Stimulated activated CD4-positive, alpha-beta T cell treated with anti-CD3 and anti-CD28 coated beads, Interleukin-1b, Interleukin-23, amount 100 ng/mL, for 24 hours (primary cell): ENCODE measurements around the gene MRPS12.

Experiments
- DNase-seq, 4 experiments: peaks; one replicate each; pipeline ENCODE4 v3.0.0-alpha.2; 2020; ENCODE audit warnings: low read depth in 4 of 4, low spot score in 1 of 4

Gene MRPS12

DNA sequence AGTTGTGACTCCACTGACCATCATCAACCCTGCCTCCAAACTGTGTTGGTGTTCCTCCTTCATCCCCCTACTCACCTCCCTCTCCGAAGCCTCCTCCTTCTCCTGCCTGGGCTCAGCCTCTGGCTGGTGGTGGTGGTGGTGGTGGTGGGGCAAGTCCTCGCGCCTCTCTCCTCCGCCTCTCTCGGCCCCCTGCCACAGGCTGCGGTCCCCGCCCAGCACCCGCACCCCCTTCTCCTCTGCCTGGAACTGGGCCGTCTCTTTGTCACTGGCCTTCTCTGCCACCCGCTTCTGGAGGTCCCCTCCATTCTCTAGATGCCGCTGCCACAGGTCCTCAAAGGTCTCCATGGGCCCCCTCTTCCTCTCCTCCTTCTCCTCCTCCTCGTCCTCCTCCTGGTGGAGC is 20.3 kb upstream of the MRPS12 start:
- DNase-seq: no peak

DNA sequence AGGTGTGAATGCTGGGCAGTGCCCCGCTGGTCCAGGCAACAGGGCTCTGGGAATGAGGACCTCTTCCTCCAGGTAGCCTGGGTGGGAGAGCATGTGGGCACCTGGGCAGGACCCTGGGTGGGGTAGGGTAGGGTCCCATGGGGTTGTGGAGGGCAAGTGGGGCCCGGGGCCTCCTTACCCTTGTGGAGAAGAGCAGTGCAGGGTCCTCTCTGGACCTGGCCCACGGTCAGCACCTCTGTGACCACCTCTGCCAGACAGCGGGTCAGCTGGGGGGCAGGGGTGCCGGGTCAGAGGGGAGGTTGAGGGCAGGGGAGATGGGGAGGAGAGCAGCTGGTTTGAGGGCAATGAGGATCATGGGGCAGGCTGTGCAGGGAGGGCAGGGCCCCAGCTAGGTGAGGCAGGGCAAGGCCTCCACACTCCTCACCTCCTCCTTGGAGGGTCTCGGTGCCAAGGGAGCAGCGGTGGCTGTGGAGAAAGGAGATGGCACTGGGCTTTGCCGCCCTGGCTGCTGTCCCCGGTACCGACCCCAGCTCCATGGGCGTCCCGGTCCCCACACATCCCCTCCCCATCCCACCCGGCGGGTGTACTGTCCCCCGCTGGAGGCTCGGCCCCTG is 19.2 kb upstream of the MRPS12 start:
- DNase-seq: no peak

DNA sequence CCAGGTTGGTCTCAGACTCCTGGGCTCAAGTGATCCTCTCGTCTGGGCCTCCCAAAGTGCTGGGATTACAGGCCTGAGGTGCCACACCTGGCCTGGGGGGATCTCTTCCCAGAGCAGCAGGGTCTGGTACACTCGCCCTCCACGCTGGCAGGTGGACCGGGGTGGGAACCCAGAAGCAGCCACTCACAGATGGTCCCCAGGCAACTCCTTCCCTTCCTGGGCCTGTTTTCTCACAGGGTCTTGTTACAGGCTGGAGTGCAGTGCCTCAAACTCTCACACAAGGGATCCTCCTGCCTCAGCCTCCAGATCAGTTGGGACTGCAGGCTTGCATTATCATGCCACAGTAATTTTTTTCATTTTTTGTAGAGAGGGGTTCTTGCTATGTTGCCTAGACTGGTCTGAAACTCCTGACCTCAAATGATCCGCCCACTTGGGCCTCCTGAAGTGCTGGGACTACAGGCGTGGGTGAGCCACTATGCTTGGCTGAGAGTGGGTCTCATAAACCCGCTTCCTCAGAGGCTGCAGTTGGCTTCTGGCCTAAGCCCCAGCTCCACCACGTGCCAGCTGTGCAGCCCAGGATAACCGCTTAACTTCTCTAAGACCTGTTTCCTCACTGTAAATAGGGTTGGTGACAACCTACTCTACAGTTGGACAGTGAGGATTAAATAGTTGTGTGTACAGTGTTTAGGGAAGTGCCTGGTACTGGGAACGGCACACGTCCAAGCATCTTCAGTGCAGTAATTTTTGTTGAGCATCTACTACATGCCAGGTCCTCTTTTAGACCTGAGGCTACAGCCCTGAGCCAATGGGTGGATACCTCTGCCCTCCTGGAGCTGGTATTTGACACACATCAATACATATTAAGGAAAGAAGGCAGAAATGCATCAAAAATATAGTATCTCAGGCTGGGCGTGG is 17.9 kb upstream of the MRPS12 start:
- DNase-seq: no peak

DNA sequence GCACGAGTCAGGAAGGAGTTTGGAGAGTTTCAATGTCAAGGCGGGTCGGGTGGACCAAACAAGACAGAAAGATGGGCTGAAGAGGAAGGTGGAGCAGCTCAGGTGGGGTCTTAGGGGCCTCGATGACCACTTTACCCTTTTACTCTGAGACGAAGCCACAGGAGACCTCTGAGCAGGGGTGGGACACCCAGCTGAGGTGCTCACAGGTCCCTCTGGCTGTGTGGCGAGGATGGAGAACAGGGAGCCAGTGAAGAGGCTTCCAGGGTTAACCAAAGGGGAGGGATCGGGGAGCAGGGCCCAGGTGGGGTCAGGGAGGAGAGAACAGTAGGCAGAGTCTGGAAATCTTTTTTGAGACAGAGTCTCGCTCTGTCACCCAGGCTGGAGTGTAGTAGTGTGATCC is 16.8 kb upstream of the MRPS12 start:
- no peak for DNase-seq

DNA sequence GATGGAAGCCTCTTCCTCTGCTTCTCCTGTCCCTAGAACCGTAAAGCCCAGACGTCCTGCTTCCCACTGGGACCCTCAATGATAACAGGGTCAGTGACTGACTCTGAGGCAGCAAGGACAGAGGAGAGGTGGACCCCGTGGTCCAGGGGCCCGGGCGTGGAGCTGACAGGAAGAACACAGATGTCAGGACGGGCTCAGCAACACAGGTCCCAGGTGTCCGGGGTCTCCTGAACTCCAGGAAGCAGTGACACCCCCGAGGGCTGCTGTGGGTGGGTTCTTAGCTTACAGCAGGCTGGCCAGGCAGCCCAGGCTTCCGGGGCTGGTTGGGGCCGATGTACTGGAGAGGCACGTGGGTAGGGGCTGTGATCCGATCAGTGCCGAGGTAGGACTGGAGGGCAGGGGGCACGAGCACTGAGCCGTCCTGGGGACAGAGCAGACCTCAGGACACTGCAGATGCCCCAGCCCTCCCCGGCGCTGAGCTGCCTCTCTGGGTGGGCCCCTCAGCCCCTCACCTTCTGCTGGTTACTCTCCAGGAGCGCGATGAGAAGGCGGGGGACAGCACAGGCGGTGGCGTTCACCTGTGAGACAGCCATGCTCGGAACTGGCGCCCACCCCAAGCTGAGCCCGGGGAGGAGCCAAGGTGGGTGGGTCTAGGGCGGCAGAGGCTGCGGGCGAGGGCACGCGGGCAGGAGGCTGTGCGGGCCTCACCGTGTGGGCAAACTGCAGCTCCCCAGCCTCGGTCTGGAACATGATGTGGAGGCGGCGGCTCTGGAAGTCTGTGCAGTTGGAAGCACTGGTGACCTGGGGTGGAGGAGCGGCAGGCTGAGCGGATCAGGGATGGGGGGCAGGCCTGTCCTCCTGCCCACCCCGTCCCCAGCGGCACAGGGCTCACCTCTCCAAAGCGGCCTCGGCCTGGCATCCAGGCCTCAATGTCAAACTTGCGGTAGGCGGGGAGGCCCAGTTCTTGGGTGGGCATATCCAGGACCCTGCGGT is 15.1 kb upstream of the MRPS12 start:
- DNase-seq: no peak

DNA sequence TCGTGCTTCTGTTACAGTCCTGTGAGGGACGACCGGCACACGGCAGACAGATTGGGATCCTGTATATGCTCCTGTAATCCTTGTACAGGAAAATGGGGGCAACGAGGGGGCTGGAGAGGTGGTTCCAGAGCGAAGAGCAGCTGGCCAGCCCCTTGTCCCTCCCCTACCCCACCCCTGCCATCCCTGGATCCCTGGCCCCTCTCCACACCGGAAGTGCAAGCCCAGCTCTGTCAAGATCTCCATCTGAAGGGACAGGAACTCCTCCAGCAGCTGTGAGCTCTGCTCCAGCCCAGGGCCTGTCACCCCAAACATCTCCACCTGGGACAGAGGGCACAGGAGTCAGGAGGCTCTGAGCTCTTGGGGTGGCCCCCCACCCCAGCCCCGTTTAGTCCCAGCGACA is 13.2 kb upstream of the MRPS12 start:
- DNase-seq: no peak

DNA sequence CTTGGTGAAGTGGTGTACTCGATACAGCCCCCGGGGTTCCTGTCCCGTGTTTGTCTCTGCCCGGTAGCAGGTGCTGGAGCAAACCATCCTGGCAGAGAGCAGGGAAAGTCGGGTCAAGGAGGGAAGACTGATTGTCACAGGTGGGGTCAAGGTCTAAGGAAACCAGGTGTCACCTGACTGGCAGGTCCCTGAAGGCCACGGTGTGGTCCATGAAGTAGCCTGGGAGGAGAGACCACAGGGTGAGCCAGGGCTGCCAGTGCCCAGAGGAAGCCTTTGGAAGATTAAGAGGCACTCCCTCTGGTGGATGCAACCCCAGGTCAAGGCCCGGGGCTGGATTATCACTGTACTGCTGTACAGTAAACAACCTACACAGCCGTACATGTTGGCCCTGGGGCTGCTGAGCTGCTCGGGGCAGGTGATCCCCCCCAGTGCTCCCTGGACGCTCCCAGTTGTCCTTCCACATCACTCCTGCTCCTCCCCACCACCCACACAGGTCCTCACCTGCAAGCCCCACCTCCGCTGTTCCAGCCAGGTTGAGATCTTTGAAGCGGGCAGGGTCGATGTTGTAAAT is 12.7 kb upstream of the MRPS12 start:
- no peak for DNase-seq

DNA sequence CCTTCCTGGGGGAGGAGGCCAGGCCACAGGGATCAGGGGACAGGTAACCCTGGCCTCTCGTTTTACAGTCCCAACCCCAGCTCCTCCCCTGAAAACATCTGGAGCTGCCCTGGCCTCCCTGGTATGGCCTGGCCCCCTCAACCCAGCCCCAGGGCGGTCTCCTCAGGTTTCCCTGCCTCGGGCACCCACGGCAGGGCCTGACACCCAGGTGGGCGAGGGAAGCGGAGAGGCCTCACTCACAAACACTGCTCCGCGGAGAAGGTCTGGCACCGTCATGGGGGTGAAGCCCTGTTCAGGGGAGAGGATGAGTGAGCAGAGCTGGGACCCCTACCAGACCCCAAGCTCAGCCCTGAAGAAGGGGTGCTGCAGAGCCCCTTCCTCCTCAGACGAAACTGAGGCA is 12.2 kb upstream of the MRPS12 start:
- DNase-seq: no peak

DNA sequence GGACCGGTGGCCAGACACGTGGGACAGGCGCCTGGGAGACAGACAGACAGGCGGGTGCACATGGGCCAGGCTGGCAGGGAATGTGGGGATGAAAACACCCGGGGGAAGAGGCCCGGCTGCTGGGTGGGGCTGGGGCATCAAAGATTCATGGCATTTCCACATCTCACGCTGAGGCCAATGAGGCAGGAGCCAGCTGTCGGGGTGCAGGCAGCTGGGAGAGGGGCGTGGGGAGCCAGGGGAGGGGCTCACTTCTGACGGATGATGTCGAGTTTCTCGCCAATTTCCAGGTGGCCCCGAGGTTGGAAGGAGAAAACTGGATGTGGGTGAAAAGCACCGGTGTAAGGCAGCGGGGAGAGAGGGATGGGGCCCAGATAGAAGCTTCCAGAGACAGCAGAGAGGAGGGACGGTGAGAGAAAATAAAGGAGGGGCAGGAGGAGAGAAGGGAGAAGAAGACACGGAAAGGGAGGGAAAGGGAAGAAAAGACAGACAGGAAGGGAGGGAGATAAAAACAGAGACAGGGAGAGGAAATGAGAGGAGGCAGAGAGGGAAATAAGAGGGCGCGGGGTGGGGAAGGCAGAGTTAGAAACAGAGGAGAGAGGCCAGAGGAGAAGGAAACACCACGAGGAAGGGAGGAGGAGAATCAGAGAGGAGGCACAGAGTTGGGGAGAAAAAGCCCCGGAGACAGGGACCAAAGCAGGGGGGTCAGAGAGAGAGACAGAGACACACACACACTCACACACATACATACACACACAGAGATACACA is 10.7 kb upstream of the MRPS12 start:
- DNase-seq: no peak

DNA sequence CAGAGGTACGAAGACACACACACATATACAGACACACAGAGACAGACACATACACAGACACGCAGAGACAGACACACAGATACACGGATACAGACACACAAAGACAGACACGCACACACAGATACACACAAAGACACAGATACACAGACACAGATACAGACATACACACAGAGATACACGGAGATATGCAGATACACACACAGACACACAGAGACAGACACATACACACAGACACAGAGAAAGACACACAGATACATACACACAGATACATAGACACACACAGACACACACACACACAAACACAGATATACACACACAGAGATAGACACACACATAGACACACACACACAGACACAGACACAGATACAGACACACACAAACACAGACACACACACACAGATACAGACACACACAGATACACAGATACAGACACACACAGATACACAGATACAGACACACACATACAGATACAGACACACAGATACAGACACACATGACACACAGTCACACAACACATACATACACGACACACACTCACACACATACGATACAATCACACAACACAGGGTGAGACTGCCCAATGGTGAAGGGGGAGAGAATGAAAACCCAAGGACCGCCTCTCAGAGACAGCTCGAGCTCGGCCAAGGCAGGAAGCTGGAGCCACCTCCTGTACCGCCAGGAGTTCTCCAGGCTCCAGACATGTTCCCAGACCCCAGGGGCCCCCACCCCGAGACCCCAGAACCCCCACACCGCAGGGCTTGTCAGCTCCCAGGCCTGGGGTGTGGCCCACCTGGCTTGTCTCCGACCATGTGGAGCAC is 9.9 kb upstream of the MRPS12 start:
- no peak for DNase-seq

DNA sequence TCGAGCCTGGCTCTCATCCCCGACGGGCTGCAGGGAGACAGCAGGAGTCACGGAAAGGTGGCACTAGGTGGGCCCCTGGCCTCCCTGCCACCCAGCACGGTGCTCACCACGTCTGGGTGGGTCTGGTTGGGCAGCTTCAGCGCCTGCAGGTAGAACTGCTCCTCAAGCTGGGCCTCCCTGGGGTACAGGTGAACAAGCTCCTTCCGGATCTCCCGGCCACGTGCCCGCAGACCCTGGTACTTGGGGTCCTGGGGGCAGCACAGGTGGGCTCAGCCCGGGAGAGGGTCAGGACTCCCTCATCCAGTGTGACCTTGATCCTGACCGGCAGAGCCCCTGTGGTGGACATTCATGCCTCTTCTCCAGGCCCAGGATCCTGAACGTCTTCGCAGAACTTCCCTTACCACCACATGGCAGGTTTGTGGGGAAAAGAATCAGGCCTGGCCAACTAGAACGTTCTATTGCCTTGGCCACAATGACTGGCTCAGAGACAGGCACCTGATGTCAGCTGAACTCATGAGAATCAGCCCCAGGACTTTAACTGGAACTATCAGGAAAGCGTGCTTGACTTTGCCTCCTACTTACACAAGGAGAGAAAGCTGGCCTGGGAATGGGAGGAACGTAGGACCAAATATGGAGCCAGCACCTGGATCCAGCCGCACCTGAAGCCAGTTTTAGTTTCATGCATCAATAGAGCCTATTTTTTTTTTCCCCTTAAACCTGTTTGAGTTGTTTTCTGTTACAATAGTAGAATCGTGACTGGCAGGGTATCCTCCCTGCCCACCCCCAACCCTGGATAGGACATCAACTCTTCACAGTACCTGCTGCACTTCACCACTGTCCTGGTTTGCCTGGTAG is 9.1 kb upstream of the MRPS12 start:
- DNase-seq: no peak

DNA sequence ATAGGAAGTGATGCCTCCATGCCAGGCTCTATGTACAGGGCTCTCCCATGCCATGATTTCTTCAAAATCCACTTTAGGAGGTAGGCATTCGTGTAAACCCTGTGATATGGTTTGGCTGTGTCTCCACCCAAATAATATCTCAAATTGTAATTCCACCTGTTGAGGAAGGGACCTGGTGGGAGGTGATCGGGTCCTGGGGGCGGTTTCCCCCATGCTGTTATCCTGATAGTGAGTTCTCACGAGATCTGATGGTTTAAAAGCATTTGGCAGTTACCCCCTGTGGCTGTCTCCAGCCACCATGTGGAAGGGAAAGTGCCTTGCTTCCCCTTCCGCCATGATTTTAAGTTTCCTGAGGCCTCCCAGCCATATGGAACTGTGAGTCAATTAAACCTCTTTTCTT is 8.3 kb upstream of the MRPS12 start:
- no peak for DNase-seq

DNA sequence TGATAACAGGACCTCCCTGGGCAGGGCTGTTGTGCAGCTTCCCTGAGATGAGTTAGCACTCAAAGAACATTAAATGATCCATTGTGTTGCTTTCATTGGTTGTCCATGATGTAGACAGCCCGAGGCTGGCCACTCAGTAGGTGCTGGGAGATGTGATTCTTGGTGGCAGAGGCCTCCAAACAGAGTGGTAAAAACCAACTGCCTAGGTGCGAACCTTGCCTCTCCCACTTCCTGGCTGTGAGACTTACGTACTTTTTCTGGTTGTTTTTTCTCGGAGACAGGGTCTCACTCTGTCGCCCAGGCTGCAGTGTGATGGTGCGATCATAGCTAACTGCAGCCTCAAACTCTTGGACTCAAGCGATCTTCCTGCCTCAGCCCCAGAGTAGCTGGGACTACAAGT is 6.4 kb upstream of the MRPS12 start:
- DNase-seq: no peak

DNA sequence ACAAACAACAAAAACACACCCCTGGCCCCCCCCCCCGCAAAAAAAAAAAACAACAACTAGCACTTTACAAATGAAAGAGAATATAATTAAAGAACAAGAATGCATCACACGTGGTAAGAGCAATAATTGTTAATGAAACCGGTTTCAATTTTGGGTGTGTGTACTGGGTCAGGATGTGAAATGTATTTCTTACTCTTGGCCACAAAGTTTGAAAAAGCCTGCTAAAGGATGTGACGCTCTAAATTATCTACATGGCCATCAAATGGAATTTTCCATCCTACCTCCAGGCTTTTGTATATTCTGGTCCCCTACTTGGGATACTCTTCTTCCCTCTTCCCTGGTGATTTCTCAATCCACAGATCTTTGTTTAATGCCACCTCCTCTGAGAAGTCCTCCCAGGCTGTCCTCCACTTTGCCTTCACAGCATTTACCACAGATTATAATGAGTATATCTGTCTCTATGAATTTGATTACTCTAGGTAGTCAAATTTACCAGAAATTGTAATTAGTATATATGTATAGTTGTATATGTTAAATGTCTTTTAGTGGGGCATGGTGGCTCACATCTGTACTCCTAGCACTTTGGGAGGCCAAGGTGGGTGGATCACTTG is 2.2 kb upstream of the MRPS12 start:
- no peak for DNase-seq

DNA sequence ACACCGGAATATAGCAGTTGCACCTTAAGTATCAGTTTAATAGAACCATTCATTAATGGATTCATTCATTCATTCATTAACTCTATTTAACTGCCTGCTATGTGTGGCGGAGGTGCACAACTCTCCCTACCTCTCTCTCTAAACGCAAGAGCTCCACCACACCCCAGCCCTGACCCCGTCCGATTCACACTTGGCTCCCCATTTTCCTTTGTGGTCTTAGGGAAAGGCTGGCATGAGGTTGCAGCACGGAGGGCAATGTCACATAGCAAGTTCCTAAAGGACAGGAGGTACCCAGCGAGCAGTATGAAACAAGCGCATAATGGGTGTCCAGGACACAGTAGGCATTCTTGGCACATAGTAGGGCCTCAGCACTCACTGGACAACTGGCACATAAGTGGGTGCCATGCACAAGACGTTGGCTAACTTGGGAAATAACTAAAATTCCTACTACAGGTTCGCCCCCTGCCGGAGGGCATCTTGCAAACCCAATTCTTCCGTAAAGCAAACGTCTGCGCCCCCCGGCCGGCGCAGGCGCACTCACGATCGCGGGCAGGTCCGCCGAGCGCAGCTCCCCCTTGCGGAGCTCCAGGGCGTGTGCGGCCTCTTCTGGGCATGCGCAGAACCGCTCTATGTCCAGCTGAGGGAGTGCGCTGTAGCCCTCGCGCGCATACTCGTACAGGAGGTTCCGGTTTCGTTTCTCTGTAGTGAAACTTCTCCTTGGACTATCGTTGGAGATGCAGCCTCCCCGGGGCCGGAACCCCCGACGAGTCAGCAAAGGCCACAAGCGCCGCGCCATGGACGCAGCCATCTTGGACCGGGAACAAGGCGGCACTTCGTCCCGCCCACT is 592 bp upstream of the MRPS12 start, which contains the start of gene SARS2:
SARS2 (minus strand) TSS at position 835 of the 847 bp plus-strand sequence; CDS start at position 808, 27 bp downstream.
- peak; percentile 72 to 83 (median 82) for DNase-seq

DNA sequence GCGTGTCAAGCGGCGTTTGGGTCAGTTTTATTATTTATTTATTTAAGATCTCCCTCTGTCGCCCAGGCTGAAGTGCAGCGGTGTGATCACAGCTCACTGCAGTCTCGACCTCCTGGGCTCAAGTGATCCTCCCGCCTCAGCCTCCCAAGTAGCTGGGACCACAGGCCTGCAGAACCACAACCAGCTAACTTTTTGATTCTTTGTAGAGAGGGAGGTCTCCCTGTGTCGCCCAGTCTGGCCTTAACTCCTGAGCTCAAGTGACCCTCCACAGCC is 713 bp downstream of the MRPS12 start:
- DNase-seq: no peak

DNA sequence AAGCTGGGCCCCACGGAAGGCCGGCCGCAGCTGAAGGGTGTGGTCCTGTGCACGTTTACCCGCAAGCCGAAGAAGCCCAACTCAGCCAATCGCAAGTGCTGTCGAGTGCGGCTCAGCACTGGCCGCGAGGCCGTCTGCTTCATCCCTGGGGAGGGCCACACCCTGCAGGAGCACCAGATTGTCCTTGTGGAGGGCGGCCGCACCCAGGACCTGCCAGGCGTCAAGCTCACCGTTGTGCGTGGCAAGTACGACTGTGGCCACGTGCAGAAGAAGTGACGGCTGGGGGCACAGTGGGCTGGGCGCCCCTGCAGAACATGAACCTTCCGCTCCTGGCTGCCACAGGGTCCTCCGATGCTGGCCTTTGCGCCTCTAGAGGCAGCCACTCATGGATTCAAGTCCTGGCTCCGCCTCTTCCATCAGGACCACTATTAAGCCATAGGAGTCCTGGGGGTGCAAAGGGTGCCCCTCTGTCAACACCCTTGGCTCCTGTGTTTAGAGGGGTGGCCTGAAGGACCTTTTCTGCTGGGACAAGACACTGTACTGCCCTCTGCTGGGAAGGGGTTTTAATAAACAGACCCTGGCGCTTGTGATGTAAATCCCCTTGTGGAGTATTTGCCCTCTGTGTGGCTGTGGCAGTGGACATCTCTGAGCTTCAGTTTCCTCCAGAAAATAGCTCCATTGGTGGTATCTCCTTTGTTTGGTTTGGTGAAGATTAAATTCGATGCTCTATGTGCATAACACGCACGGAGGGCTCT is 1.9 kb downstream of the MRPS12 start:
- no peak for DNase-seq
